ENCODE measurements around the gene CCDC192.
"Not testable (repeated sequence)": the region's sequence is repeated elsewhere in the genome, so short reads cannot be mapped to it uniquely, and the experiment has no call there.

Gene CCDC192, protein sequence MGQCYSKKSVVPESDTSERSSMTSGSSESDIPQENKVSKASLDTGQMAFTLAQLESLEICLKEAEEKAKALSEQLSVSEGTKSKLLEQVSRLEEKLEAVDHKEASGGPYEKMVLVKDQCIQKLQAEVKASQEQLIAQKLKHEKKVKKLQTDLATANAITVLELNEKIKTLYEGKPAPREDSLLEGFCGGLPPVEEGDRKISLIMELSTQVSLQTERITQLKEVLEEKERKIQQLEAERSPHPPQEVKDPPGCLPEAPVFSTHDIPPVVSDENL

GRCh38 chr5:127702926-127703561, at the start of gene CCDC192:
TSS of gene CCDC192 (plus strand) at chr5:127703391. CDS start at chr5:127703446, 55 bp downstream.
- peak; percentile 18 for DNase-seq

GRCh38 chr5:127656825-127657224, 46.4 kb upstream of the CCDC192 start:
- DNase-seq: no peak

GRCh38 chr5:127660047-127660733, 43.0 kb upstream of the CCDC192 start:
- DNase-seq: peak; percentile 29

DNA sequence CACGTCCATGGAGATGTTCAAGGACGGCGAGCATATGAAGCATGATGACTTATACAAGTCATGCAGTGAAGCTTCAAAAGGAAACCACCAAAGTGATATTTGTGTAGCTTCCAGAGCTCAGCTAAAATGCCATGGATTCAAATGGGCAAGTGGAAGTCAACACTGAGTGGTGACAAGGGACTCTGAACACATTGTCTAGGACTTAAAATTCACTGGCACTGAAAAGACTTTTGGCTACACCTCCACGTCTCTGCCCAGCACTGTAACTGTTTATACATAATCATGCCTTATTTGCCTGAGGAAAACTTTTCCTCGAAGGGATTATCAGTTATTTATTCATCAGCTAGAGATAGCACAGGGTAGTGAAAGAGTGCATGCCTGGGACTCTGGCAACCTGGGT, 39.1 kb upstream of the CCDC192 start:
- DNase-seq: no peak

GRCh38 chr5:127665641-127666040, 37.5 kb upstream of the CCDC192 start:
- no peak for DNase-seq

DNA sequence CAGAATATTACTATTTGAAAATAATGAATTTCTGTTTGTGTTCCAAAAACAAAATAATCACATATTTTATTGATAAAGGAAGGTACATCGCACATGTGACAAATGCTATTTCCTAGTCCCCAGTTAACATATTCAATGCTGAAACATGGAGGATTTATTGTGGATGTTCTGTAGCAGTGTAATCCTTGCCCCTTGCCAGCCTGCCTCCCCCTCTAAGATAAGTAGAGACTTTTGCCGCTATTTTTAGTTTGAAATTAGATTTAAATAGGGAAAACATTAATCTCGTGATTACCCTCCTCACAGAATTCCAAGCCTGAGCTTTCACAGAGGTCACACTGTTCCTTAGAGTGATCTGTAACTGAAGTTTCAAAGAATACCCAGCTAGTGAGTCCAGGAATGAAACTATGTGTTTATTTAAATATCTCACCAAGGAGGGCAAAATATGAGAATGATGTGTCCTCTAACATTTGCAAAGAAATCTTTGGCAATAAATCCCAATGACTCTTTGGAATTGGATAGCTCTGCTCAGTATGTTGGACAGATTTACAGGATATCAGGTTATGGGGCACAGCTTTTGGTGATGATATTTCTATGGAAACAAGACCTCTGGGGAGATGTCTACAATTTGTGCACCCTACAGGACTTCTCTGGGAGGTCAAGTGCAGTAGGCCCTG, 37.0 kb upstream of the CCDC192 start:
- no peak for DNase-seq

DNA sequence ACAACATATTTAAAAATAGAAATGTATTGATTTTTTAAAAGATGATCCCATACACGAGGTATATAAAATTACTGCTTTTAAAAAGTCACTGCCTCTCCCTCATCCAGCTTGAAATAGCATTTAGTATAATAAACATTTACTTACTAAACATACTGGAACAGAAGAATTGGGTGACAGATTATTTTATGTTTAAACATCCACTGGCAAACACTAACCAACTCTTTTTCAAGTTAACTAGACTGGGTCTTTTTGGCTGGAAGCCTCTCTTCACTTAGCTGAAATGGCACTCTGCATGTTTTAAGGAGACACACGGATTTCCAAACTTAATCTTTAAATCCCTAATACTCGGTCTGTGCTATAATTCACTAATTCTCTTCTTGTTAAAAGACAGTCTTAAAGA, 35.3 kb upstream of the CCDC192 start:
- DNase-seq: no peak

GRCh38 chr5:127671218-127671617, 32.0 kb upstream of the CCDC192 start:
- DNase-seq: no peak

GRCh38 chr5:127673117-127673800, 29.9 kb upstream of the CCDC192 start:
- no peak for DNase-seq

- not testable (repeated sequence) for DNase-seq
These were observed 26.2 kb upstream of the CCDC192 start for GRCh38 chr5:127676951-127677350.

DNA sequence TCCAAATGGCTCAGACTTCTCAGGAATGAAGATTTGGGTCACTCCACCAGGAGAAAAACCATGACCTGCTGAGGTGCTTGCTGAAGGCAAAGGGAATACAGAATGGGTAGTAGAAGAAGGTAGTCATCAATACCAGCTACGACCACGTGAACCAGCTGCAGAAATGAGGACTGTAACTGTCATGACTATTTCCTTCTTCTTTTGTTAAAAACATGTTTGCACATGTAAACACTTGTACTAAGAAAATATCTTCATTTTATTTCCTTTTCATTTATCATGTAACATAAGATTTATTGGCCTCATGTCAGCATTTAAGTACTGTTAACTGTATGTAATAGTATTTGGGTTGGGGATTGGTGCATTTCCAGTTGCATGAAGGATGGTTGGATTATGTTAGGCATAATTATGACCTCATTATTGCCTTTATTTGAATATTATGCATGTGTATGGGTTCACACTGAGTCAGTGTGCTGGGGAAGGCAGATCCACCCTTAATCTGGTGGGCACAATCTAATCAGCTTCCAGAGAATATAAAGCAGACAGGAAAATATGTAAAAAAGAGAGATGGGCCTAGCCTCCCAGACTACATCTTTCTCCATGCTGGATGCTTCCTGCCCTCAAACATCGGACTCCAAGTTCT, 23.4 kb upstream of the CCDC192 start:
- not testable (repeated sequence) for DNase-seq

DNA sequence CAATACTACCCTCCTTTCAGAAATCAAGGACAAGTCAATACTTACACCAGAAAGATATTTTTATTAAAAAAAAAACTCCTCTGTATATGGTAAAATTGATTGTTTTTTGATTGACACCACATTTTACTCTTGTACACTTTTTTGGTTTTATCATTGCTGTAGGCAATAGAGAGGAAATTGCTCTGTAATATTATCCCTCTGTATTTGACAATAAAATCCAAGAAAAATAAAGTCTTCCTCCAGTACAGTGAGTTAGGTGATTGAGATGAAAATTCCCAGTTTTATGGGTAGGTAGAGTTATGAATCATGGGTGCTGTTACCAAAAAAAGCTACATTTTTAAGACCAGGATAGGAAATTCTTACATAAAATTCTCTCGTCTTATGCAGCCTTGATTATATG, 22.6 kb upstream of the CCDC192 start:
- DNase-seq: no peak

DNA sequence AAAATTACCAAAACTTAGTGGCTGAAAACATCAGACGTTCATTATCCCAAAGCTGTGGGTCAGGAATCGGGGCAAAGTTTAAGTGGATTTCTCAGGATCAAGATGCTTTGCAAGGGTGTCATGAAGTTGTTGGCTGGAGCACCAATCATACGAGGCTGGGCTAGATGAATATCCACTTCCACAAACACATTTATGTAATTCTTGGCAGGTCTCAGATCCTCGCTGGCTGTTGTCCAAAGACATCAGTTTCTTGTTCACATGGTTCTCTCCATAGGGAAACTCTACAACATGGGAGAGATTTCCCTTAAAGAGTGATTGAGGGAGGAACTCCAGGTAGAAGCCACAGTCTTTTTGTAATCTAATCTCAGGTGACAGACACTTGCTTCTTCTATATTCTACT, 20.2 kb upstream of the CCDC192 start:
- peak; percentile 32 for DNase-seq

DNA sequence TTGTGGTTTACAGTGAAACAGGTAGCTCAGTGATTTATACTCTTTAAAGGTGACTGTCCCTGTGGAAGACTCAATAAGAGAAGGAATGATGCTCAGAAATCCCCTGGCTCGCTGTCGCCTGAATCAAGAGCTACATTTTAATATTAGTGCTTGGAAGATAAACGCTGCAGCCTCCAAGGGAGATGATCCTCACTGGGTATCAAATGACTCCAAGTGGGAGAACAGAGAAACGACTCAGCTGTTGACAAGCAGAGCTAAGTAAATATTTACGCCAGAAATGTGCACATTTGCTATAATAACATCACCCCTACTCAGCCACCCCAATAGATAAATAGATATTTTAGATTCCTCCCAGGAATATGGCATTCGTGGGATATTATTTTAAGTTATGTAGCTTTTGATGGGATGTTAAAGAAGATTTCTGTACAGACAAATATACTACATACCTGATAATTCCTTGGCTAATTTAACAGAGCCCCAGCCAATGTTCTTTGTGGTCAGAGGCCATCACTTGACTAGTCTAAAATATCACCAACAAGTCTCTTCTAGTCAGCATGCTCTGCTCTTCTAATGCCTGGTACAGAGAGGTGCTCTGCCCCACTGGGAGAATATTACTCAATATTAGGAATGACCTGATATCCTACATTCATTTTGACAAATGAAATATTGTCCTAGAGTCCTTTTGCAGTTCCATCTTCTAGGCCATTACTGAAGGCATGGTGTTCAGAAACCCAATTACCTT, 18.3 kb upstream of the CCDC192 start:
- no peak for DNase-seq

DNA sequence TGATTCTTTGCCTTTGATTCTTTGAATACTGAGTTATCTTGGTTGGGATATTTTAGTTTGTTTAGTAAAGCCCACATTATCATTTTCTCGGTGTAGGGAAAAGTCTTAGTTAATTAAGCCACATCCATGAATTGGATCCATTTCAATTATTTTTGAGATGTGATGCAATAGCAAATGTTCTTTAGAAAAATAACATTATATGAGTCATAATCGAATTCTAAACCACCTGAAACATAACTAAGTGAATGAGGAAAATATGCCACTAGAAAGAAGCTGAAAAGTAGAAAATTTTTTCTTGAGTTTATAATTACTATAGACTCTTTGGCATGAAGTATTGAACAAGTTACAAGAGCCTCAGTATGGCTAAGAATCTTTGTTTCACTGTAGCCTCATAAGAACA, 17.5 kb upstream of the CCDC192 start:
- no peak for DNase-seq

DNA sequence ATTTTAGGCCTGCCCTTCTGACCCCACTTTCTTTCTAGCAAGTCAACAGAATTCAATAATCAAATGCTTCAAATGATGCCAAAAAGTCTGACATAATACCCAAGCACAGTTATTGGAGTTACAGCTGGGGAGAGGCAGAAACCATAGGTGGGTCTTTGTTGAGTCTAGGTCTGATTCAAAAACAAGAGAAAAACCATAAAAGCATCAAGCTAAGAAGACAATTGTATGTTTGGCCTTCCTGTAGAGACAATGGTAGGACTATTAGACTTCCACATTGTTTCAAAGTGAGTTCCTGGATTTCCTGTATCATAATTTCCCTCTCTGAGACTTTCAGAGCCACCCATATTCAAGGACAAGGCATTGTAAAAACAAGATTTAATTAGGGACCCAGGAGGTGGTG, 16.8 kb upstream of the CCDC192 start:
- DNase-seq: no peak

DNA sequence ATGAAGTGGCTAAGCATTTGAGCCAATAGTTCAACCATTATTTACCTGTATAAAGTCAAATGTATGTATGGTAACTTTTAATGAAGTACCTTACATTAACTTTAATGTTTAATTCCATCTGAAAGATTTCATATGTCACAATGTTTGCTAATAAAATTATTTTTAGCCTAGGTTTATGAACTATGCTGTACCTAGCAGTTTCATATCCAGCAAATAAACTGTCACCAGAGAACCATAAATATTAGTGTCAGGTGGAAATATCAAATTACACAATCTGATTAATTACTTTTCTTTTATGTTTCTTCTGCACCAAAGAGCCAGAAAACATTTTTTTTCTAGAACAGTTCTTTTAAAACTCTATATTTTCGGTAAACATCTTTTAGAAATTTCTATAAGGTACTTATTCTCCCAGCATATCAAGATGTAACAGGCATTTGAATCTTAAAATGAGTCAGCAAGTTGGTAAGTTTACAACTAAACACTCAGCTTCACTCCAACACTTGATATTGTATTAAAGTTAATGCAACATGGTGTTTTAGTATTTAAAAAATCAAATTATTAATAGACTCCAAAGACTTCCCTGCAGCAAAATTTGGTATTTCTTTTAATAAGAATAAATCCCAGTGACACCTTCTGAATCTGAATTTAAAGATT, 8.5 kb upstream of the CCDC192 start:
- DNase-seq: no peak

- DNase-seq: no peak
These were observed 7.8 kb upstream of the CCDC192 start for GRCh38 chr5:127695346-127695745.

DNA sequence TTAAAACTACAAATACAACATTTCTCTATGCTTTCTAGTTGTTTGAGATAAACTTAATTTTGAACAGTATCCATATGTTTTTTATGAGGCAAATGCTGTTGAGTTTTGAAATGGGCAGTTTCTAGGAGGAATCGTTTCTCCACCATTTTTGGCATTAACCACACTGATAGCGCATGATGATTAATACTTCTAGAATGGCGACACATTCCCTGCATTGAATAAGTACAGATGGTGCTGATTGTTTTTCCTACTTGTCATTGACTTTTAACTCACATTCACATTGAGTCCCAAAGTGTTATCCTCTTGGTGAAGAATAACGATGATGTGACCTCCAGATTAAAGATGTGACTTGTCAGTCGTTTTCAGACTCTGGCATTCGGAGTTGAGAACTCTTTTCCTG, 6.5 kb upstream of the CCDC192 start:
- no peak for DNase-seq

DNA sequence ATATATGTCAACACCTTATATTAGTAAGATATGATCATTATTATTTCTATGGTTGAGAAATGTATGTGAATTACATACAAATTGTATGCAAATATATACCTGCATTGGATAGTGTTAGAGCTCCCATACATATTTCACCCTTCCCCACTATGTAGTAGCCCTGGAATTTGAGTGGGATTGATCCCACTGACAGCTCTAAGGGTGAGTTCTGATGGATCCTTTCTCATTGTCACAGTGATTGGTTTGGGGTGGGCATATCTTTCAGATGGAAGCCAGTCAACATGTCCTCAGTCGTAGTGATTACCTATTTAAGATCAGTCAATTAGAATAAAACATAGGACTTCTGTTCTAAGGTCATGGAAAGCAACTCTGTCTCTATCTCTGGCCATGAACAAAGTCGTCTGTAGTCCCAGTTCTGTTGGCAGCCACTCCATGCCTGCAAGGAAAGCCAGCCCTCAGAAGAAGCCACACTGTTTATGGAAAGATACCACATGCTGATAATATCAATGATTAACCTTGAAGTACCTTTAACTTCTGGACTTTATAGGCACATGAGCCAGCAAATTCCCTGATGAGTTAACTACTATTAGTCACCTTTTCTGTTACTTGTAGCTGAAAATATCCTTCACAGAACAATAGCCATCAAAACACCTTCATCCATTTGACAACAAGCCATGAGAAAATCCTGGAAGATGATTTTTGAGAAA, 5.1 kb upstream of the CCDC192 start:
- DNase-seq: no peak

DNA sequence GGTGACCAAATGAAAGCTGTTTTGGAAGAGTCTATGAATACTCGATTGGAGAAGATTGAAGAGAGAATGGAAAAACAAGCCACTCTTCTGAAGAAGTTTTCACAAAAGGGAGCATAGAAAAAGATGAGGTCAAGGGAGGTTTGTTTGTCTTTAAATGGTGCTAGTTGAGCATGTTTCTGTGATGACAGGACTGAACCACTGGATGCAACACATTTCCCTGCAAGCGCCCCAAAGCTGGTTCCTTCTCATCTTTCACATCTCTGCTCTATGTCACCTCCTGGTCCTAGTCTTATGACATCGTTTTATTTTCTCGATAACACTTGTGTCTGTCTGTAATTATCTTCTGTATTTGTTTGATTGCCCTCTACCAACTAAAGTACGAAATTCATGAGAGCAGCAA, 3.8 kb upstream of the CCDC192 start:
- DNase-seq: no peak

Data from femur (tissue), 1 donor.